Measurements from ENCODE around the gene SEPHS2. TPM values are rescaled to one million over a fixed set of nuclear protein-coding genes. Genes with fewer than 3 reads are reported as not detected.
A peak's percentile ranks its signal among the peaks of the same experiment; 100 is the strongest.

Gene SEPHS2
- total RNA-seq, 1 experiment from 2014 or later = 91.6 TPM

GRCh38 chr16:30428055-30428454, 17.6 kb downstream of the SEPHS2 start:
- no TSS peak for BruUV-seq (replicated peaks)
- Mint-ChIP-seq H3K9me3 (ENCODE audit: unreplicated experiment) (no peaks in the 10 kb centered on the region), H3K36me3 (ENCODE audit: insufficient read depth, unreplicated experiment) (peaks cover 44% of the 10 kb centered on the region), H3K27me3 (ENCODE audit: insufficient read depth, unreplicated experiment) (no peaks in the 10 kb centered on the region), H3K4me3 (ENCODE audit: unreplicated experiment) (no peak overlapping the region), H3K4me1 (ENCODE audit: low read depth, unreplicated experiment) (no peaks in the 10 kb centered on the region), H3K27ac (ENCODE audit: unreplicated experiment) (no peak overlapping the region)
- ChIA-PET POLR2A (no interaction called here), CTCF (no interaction called here)
- DNase-seq = no peak
- no peak overlapping the region for H3K4me3 ChIP-seq (ENCODE audit: low read depth, low read length)
- peaks cover 16% of the 10 kb centered on the region for H3K4me1 ChIP-seq
- no peaks in the 10 kb centered on the region for H3K9me3 ChIP-seq
- no peaks in the 10 kb centered on the region; the same call in 1 of the 2 replicates for H3K36me3 ChIP-seq (ENCODE audit: control insufficient read depth, insufficient read depth, low read length)
- intact Hi-C loops (cut with micrococcal nuclease; ENCODE audit: unreplicated experiment) = no loop called here
- TF ChIP-seq CTCF (IDR thresholded peaks at IDR 0.05; ENCODE audit: insufficient read depth in 1 of 2, low read depth in 1 of 2, low read length in 1 of 2, severe bottlenecking in 1 of 2, unreplicated experiment in 1 of 2) = no peak
- no peaks in the 10 kb centered on the region for H3K27me3 ChIP-seq (replicated peaks; ENCODE audit: control insufficient read depth, insufficient read depth, low read length)

GRCh38 chr16:30421010-30421409, 24.7 kb downstream of the SEPHS2 start:
- intact Hi-C loops (cut with micrococcal nuclease; ENCODE audit: unreplicated experiment) = no loop called here
- Histone ChIP-seq H3K27me3 (replicated peaks; ENCODE audit: control insufficient read depth, insufficient read depth, low read length) (no peaks in the 10 kb centered on the region), H3K4me1 (peaks cover 11% of the 10 kb centered on the region; the same call in 1 of the 2 replicates), H3K36me3 (ENCODE audit: control insufficient read depth, insufficient read depth, low read length) (peaks cover 1% of the 10 kb centered on the region; the same call in 1 of the 2 replicates), H3K4me3 (ENCODE audit: low read depth, low read length) (no peak overlapping the region), H3K9me3 (no peaks in the 10 kb centered on the region)
- Mint-ChIP-seq H3K27ac (ENCODE audit: unreplicated experiment) (no peak overlapping the region), H3K36me3 (ENCODE audit: insufficient read depth, unreplicated experiment) (peaks cover 64% of the 10 kb centered on the region), H3K4me1 (ENCODE audit: low read depth, unreplicated experiment) (peaks cover 13% of the 10 kb centered on the region), H3K27me3 (ENCODE audit: insufficient read depth, unreplicated experiment) (no peaks in the 10 kb centered on the region), H3K9me3 (ENCODE audit: unreplicated experiment) (no peaks in the 10 kb centered on the region), H3K4me3 (ENCODE audit: unreplicated experiment) (no peak overlapping the region)
- ChIA-PET POLR2A (no interaction called here), CTCF (interaction anchor here (1.3 kb wide), 1 partner anchor 9 kb away, joined by 4 read pairs; the partner anchor contains the start of gene DCTPP1)
- no peak for TF ChIP-seq CTCF (IDR thresholded peaks at IDR 0.05; ENCODE audit: insufficient read depth in 1 of 2, low read depth in 1 of 2, low read length in 1 of 2, severe bottlenecking in 1 of 2, unreplicated experiment in 1 of 2)
- no peak for DNase-seq
- no TSS peak for BruUV-seq (replicated peaks)

GRCh38 chr16:30418350-30419181, 27.1 kb downstream of the SEPHS2 start:
- Mint-ChIP-seq H3K27me3 (ENCODE audit: insufficient read depth, unreplicated experiment) (no peaks in the 10 kb centered on the region), H3K4me1 (ENCODE audit: low read depth, unreplicated experiment) (peaks cover 16% of the 10 kb centered on the region), H3K36me3 (ENCODE audit: insufficient read depth, unreplicated experiment) (peaks cover 47% of the 10 kb centered on the region), H3K9me3 (ENCODE audit: unreplicated experiment) (no peaks in the 10 kb centered on the region), H3K27ac (ENCODE audit: unreplicated experiment) (no peak overlapping the region), H3K4me3 (ENCODE audit: unreplicated experiment) (peak overlapping the region; percentile 60)
- Histone ChIP-seq H3K9me3 (no peaks in the 10 kb centered on the region), H3K4me3 (ENCODE audit: low read depth, low read length) (peak overlapping the region; percentile 93), H3K4me1 (peaks cover 11% of the 10 kb centered on the region; the same call in 1 of the 2 replicates), H3K36me3 (ENCODE audit: control insufficient read depth, insufficient read depth, low read length) (peaks cover 1% of the 10 kb centered on the region), H3K27me3 (replicated peaks; ENCODE audit: control insufficient read depth, insufficient read depth, low read length) (no peaks in the 10 kb centered on the region)
- intact Hi-C loops (cut with micrococcal nuclease; ENCODE audit: unreplicated experiment) = no loop called here
- no peak for DNase-seq
- ChIA-PET POLR2A (interaction anchor here (0.6 to 1.6 kb wide), 14 partner anchors 9 to 240 kb away, joined by 3 to 27 read pairs (median 5); partner anchors contain the start of genes DCTPP1, FBRS, SEPHS2 and ZNF48), CTCF (interaction anchor here (0.6 to 2.2 kb wide), 17 partner anchors 9 to 755 kb away, joined by 3 to 49 read pairs (median 4); partner anchors contain the start of genes CD2BP2, DCTPP1, PRR14 and TBC1D10B)
- no TSS peak for BruUV-seq (replicated peaks)
- no peak for TF ChIP-seq CTCF (IDR thresholded peaks at IDR 0.05; ENCODE audit: insufficient read depth in 1 of 2, low read depth in 1 of 2, low read length in 1 of 2, severe bottlenecking in 1 of 2, unreplicated experiment in 1 of 2)

Measured in Caco-2 (cell line).